ENCODE results near the gene C1orf74.

C1orf74 gene

GRCh38 chr1:209742409-209743144 is 41.8 kb downstream of the C1orf74 start:
- no peak for DNase-seq (ENCODE audit: low spot score)

- DNase-seq (ENCODE audit: low spot score), result no peak
These were observed 42.5 kb downstream of the C1orf74 start for GRCh38 chr1:209741889-209742288.

DNA sequence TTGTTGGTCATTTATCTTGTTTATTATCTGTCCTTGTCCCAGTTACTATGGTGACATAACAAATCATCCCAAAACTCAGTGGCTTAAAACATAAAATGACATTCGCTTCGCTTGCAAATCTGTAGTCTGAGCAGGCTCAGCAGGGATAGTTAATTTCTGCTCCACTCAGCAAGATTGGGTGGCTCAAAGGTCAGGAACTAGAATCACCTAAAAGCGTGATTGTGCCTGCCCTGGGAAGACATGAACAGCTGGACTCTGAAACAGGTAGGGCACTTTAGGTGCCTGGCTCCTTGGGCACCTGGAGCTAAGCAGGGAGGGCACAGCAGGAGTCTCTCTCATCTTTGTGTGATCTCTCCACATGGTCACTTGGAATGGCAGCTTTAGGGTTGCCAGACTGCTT is 43.2 kb downstream of the C1orf74 start:
- DNase-seq (ENCODE audit: low spot score), result no peak

GRCh38 chr1:209738270-209738669 is 46.1 kb downstream of the C1orf74 start:
- DNase-seq (ENCODE audit: low spot score), result no peak

- no peak for DNase-seq (ENCODE audit: low spot score)
These were observed 47.2 kb downstream of the C1orf74 start for GRCh38 chr1:209737118-209737505.

DNA sequence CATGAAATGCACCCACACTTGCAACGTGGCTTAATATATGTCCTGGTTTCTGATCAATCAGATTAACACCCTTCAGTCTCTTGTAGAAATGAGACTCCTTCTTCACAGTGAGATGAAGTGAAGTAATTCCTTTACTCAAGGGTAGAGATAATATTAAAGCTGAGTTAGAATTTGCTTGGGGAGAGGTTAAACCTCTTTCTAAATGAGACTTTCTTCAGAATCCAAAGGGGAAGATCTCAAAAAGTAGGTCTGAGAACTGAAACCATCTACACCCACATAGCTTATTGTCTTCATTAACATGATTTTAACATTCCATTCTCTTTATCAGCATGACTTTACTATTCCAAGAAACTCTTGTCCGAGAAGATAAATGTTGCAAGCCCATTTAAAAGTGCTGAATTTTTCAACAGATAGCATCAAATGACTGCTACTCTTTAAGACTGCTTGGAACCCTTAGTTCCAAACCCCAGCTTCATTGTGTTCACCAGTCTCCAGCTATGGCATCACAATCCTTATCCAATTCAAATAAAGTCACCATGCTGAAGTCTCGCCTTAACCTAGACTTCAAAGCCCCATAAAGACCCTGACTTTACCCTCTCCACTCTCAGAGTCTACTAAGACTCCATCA is 47.8 kb downstream of the C1orf74 start:
- DNase-seq (ENCODE audit: low spot score), result no peak

DNA sequence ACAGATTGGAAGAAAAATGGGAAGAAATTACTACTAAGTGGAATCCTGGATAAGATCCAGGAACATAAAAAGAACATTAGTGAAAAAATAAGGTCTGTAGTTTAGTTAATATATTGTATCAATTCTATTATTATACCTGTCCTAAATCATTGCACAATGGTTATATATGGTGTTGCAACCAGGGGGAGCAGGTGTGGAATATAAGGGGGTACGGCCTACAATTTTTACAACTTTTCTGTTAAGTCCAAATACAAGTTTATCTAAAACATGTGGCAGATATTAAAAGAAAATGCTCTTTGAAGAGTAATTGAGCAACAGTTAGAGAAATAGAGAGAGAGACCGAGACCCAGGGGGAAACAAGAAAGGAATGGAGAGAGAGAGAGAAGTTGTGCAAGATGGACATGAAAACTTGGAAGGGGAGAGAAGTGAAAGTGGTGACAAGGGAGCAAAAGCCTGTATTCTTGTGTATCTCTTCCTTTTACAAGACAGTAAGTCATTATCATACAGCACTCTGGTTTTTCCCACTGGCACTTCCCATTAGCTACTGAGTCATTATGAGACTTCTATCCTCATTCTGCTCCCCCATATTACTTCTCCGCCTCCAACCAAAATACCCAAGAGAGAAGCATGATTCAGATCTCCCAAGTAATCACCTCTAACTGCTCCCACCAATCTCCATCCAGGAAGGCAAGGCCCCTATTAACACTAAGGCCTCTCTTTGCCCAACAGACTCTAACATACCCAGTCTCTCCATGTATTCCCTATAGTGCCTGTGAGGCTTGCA is 50.8 kb downstream of the C1orf74 start:
- DNase-seq (ENCODE audit: low spot score), result no peak

DNA sequence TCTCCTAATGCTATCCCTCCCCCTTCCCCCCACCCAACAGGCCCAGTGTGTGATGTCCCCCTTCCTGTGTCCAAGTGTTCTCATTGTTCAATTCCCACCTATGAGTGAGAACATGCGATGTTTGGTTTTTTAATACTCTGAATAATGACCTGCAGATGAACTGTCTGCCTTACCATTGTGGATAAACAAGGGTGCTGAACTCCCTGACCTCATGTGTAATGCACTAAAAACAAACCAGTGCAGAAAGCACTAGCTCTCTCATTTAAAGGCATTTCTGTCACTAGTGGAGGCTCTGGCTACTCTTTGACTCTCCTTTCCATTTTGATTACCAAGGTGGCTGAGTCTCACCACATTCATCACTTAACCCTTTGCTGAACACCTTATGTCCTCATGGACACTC is 51.6 kb downstream of the C1orf74 start:
- no peak for DNase-seq (ENCODE audit: low spot score)

GRCh38 chr1:209729436-209729835 is 54.9 kb downstream of the C1orf74 start:
- DNase-seq (ENCODE audit: low spot score), result no peak

Data from D341Med (cell line).